ENCODE data around the gene SEC61A1.

The SEC61A1 gene

GRCh38 chr3:128041344-128041743, 10.9 kb upstream of the SEC61A1 start:
- Histone ChIP-seq H3K36me3 (ENCODE audit: control insufficient read depth, insufficient read depth, low read length) (no peaks in the 10 kb centered on the region), H2AFZ (no peak overlapping the region), H3K79me2 (no peaks in the 10 kb centered on the region), H3K27ac (no peak overlapping the region), H3K27me3 (ENCODE audit: control insufficient read depth, insufficient read depth, low read length) (no peaks in the 10 kb centered on the region), H3K4me3 (ENCODE audit: low read depth, low read length) (no peak overlapping the region), H3K4me1 (no peaks in the 10 kb centered on the region), H3K4me2 (ENCODE audit: low read length) (no peak overlapping the region), H3K9ac (no peak overlapping the region), H3K9me3 (ENCODE audit: control insufficient read depth, low read length) (no peaks in the 10 kb centered on the region)
- no peak for TF ChIP-seq CTCF (IDR thresholded peaks at IDR 0.05)

GRCh38 chr3:128050597-128050996, 1.6 kb upstream of the SEC61A1 start:
- peaks cover 20% of the 10 kb centered on the region for H3K79me2 ChIP-seq
- no peak for TF ChIP-seq CTCF (IDR thresholded peaks at IDR 0.05)
- H3K36me3 ChIP-seq (ENCODE audit: control insufficient read depth, insufficient read depth, low read length) = no peaks in the 10 kb centered on the region
- no peak overlapping the region for H3K9ac ChIP-seq
- no peak overlapping the region for H3K4me2 ChIP-seq (ENCODE audit: low read length)
- no peaks in the 10 kb centered on the region for H3K27me3 ChIP-seq (ENCODE audit: control insufficient read depth, insufficient read depth, low read length)
- no peak overlapping the region for H3K4me3 ChIP-seq (ENCODE audit: low read depth, low read length)
- no peak overlapping the region for H2AFZ ChIP-seq
- H3K9me3 ChIP-seq (ENCODE audit: control insufficient read depth, low read length) = no peaks in the 10 kb centered on the region
- H3K27ac ChIP-seq = no peak overlapping the region
- H3K4me1 ChIP-seq = peaks cover 14% of the 10 kb centered on the region

GRCh38 chr3:128051459-128051836, 789 bp upstream of the SEC61A1 start:
- peak overlapping the region; percentile 82 for H3K4me2 ChIP-seq (ENCODE audit: low read length)
- peak overlapping the region; percentile 99 for H2AFZ ChIP-seq
- no peaks in the 10 kb centered on the region for H3K27me3 ChIP-seq (ENCODE audit: control insufficient read depth, insufficient read depth, low read length)
- peak overlapping the region; percentile 79 for H3K4me3 ChIP-seq (ENCODE audit: low read depth, low read length)
- H3K79me2 ChIP-seq = peaks cover 20% of the 10 kb centered on the region
- H3K9me3 ChIP-seq (ENCODE audit: control insufficient read depth, low read length) = no peaks in the 10 kb centered on the region
- no peaks in the 10 kb centered on the region for H3K36me3 ChIP-seq (ENCODE audit: control insufficient read depth, insufficient read depth, low read length)
- peaks cover 14% of the 10 kb centered on the region for H3K4me1 ChIP-seq
- H3K27ac ChIP-seq = peak overlapping the region; percentile 79
- H3K9ac ChIP-seq = peak overlapping the region; percentile 75
- no peak for TF ChIP-seq CTCF (IDR thresholded peaks at IDR 0.05)

GRCh38 chr3:128052595-128053351, 536 bp downstream of the SEC61A1 start:
- H3K27me3 ChIP-seq (ENCODE audit: control insufficient read depth, insufficient read depth, low read length) = no peaks in the 10 kb centered on the region
- no peaks in the 10 kb centered on the region for H3K9me3 ChIP-seq (ENCODE audit: control insufficient read depth, low read length)
- H3K79me2 ChIP-seq = peaks cover 24% of the 10 kb centered on the region
- peak overlapping the region; percentile 72 for H3K4me2 ChIP-seq (ENCODE audit: low read length)
- H3K4me1 ChIP-seq = peaks cover 14% of the 10 kb centered on the region
- H3K9ac ChIP-seq = peak overlapping the region; percentile 78
- no peaks in the 10 kb centered on the region for H3K36me3 ChIP-seq (ENCODE audit: control insufficient read depth, insufficient read depth, low read length)
- H3K27ac ChIP-seq = peak overlapping the region; percentile 82
- TF ChIP-seq CTCF (IDR thresholded peaks at IDR 0.05) = no peak
- peak overlapping the region; percentile 92 for H3K4me3 ChIP-seq (ENCODE audit: low read depth, low read length)
- H2AFZ ChIP-seq = peak overlapping the region; percentile 89

- Histone ChIP-seq H2AFZ (no peak overlapping the region), H3K4me2 (ENCODE audit: low read length) (peak overlapping the region; percentile 72), H3K4me1 (peaks cover 14% of the 10 kb centered on the region), H3K4me3 (ENCODE audit: low read depth, low read length) (peak overlapping the region; percentile 92), H3K36me3 (ENCODE audit: control insufficient read depth, insufficient read depth, low read length) (no peaks in the 10 kb centered on the region), H3K79me2 (peaks cover 27% of the 10 kb centered on the region), H3K27me3 (ENCODE audit: control insufficient read depth, insufficient read depth, low read length) (no peaks in the 10 kb centered on the region), H3K9ac (no peak overlapping the region), H3K27ac (no peak overlapping the region), H3K9me3 (ENCODE audit: control insufficient read depth, low read length) (no peaks in the 10 kb centered on the region)
- no peak for TF ChIP-seq CTCF (IDR thresholded peaks at IDR 0.05)
Observed at GRCh38 chr3:128053614-128054013, 1.4 kb downstream of the SEC61A1 start.

All from parathyroid adenoma (tissue), 2 donors.